ENCODE data around the gene SMYD2. TPM values are rescaled to one million over a fixed set of nuclear protein-coding genes. Genes with fewer than 3 reads are reported as not detected.

SMYD2 gene
- polyA plus RNA-seq, 3 donors from 2014 or later, result 35.8 to 70.2 (median 37.0) TPM

DNA sequence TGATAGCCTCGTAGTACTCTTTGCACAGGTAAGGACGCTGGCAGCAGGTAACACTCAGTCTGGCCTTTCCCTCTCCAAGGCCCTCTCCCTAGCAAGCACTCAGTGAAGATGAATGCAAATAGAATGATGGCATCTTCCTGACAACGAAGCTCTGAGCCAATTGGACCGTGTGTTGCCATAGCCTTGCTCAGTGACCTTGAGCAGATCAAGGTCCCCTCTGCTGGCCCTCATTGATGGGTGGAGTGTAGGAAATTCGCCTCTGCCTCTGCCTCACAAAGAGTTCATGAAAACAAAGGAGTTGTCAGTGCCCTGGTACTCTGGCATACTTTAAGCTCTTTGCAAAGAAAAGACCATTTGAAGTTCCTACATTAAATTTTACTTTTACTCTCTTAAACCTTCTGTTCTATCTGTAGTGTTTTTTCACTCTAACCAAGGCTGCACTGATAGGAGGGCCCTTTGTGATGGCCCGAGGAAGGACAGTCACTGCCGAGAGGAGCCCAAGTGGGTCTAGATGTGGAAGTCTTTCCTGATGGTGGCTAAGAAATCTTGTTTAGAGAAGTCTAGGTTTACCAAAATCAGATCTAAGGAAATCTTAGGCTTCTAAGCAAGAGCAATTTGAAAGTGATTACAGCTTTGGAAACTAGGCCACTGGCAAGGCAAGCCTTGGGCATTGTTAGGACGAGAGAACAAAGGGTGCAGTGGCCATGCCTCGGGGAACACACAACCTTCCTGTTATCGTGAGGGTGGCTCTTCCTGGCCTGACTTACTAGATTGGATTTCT is 38.2 kb downstream of the SMYD2 start:
- no peak for DNase-seq
- Mint-ChIP-seq H3K4me1 (no peaks in the 10 kb centered on the region), H3K27ac (no peak overlapping the region), H3K27me3 (ENCODE audit: low read depth in 3 of 3) (no peaks in the 10 kb centered on the region), H3K36me3 (peaks cover 27 to 41% (median 32%) of the 10 kb centered on the region in 3 donors), H3K4me3 (no peak overlapping the region), H3K9me3 (no peaks in the 10 kb centered on the region)

- H3K9me3 Mint-ChIP-seq, result no peaks in the 10 kb centered on the region
- H3K27me3 Mint-ChIP-seq (ENCODE audit: low read depth in 3 of 3), result no peaks in the 10 kb centered on the region
- H3K27ac Mint-ChIP-seq, result no peak overlapping the region
- no peaks in the 10 kb centered on the region for H3K4me1 Mint-ChIP-seq
- H3K4me3 Mint-ChIP-seq, result no peak overlapping the region
- H3K36me3 Mint-ChIP-seq, result peaks cover 26 to 41% (median 37%) of the 10 kb centered on the region in 3 donors
- DNase-seq, result no peak
Observed at GRCh38 chr1:214319938-214320337, 39.0 kb downstream of the SMYD2 start.

DNA sequence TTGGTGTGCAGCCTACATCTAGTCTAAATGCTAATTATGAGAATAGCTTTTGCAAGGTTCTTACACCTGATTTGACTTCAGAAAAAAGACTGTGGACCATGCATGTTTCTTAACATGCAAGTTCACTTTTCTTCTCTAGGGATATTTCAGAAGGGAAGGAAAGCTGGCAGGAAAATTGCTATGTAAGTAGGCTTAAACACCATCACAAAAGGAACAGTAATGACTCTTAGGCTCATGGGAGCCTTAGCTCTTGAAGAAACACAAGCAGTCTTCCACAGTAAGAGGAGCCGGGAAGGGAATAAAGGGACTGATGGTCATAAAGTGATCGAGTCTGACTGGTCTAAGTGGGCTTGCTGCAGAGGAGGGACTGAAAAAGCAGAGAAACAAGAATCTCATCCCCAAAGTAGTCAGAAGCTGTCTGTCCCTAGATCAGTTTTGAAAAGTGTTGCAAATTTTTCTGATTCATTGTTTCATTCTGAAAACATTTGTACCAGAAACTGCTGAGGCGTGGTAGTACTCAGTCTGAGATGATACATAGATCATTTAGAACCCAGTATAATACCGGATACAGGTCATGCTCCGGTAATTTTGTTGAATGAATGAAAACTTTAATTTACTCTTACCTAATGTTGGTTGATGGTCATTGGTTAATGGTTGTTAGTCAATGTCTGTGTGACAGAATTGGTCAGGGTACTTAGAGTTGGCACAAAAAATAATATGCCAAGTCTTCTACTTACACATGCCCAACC is 40.9 kb downstream of the SMYD2 start:
- H3K36me3 Mint-ChIP-seq, result peaks cover 22 to 35% (median 31%) of the 10 kb centered on the region in 3 donors
- DNase-seq, result no peak

GRCh38 chr1:214324896-214325800 is 44.2 kb downstream of the SMYD2 start:
- peaks cover 8 to 34% (median 30%) of the 10 kb centered on the region in 3 donors for H3K36me3 Mint-ChIP-seq
- H3K9me3 Mint-ChIP-seq, result no peaks in the 10 kb centered on the region
- H3K4me3 Mint-ChIP-seq, result no peak overlapping the region
- peaks cover 0 to 2% of the 10 kb centered on the region in 2 donors for H3K4me1 Mint-ChIP-seq
- no peak for DNase-seq
- no peak overlapping the region for H3K27ac Mint-ChIP-seq
- no peaks in the 10 kb centered on the region for H3K27me3 Mint-ChIP-seq (ENCODE audit: low read depth in 3 of 3)

More for the DNA sequence above, 40.9 kb downstream of the SMYD2 start:
- Mint-ChIP-seq H3K9me3 (no peaks in the 10 kb centered on the region), H3K4me1 (peaks cover 0 to 2% of the 10 kb centered on the region in 2 donors), H3K27me3 (ENCODE audit: low read depth in 3 of 3) (no peaks in the 10 kb centered on the region), H3K4me3 (no peak overlapping the region), H3K27ac (peak overlapping the region in 1 of 6 donors; percentile 42)

GRCh38 chr1:214326406-214326805 is 45.4 kb downstream of the SMYD2 start:
- peaks cover 0 to 2% of the 10 kb centered on the region in 2 donors for H3K4me1 Mint-ChIP-seq
- no peaks in the 10 kb centered on the region for H3K27me3 Mint-ChIP-seq (ENCODE audit: low read depth in 3 of 3)
- H3K27ac Mint-ChIP-seq, result no peak overlapping the region
- no peak overlapping the region for H3K4me3 Mint-ChIP-seq
- H3K36me3 Mint-ChIP-seq, result peaks cover 8 to 44% (median 32%) of the 10 kb centered on the region in 3 donors
- DNase-seq, result no peak
- no peaks in the 10 kb centered on the region for H3K9me3 Mint-ChIP-seq

- Mint-ChIP-seq H3K27ac (peak overlapping the region in 1 of 6 donors; percentile 66), H3K27me3 (ENCODE audit: low read depth in 3 of 3) (peaks cover 0 to 2% (median 0%) of the 10 kb centered on the region in 3 donors), H3K4me3 (no peak overlapping the region), H3K36me3 (peaks cover 8 to 33% (median 25%) of the 10 kb centered on the region in 3 donors), H3K4me1 (peaks cover 0 to 2% of the 10 kb centered on the region in 2 donors), H3K9me3 (no peaks in the 10 kb centered on the region)
- no peak for DNase-seq
Observed at GRCh38 chr1:214327514-214327913, 46.6 kb downstream of the SMYD2 start.

GRCh38 chr1:214328770-214329469 is 48.0 kb downstream of the SMYD2 start:
- Mint-ChIP-seq H3K4me1 (peaks cover 0 to 2% of the 10 kb centered on the region in 2 donors), H3K36me3 (peaks cover 8 to 35% (median 22%) of the 10 kb centered on the region in 3 donors), H3K27me3 (ENCODE audit: low read depth in 3 of 3) (peaks cover 0 to 2% (median 0%) of the 10 kb centered on the region in 3 donors), H3K27ac (peak overlapping the region in 1 of 6 donors; percentile 60), H3K9me3 (no peaks in the 10 kb centered on the region), H3K4me3 (no peak overlapping the region)
- peak; percentile 63 to 71 (median 63) for DNase-seq

GRCh38 chr1:214329470-214330220 is 48.7 kb downstream of the SMYD2 start:
- H3K4me1 Mint-ChIP-seq, result peaks cover 0 to 2% of the 10 kb centered on the region in 2 donors
- peaks cover 8 to 37% (median 15%) of the 10 kb centered on the region in 3 donors for H3K36me3 Mint-ChIP-seq
- H3K27me3 Mint-ChIP-seq (ENCODE audit: low read depth in 3 of 3), result peaks cover 0 to 4% (median 0%) of the 10 kb centered on the region in 3 donors
- H3K9me3 Mint-ChIP-seq, result no peaks in the 10 kb centered on the region
- no peak overlapping the region for H3K27ac Mint-ChIP-seq
- DNase-seq, result no peak
- H3K4me3 Mint-ChIP-seq, result no peak overlapping the region

GRCh38 chr1:214330222-214330621 is 49.3 kb downstream of the SMYD2 start:
- no peak for DNase-seq
- Mint-ChIP-seq H3K4me3 (no peak overlapping the region), H3K4me1 (peaks cover 0 to 2% of the 10 kb centered on the region in 2 donors), H3K27ac (no peak overlapping the region), H3K9me3 (no peaks in the 10 kb centered on the region), H3K27me3 (ENCODE audit: low read depth in 3 of 3) (peaks cover 0 to 4% (median 0%) of the 10 kb centered on the region in 3 donors), H3K36me3 (peaks cover 11 to 41% (median 15%) of the 10 kb centered on the region in 3 donors)

- H3K27me3 Mint-ChIP-seq (ENCODE audit: low read depth in 3 of 3), result peaks cover 0 to 4% (median 0%) of the 10 kb centered on the region in 3 donors
- no peak for DNase-seq
- no peaks in the 10 kb centered on the region for H3K9me3 Mint-ChIP-seq
- peaks cover 11 to 40% (median 13%) of the 10 kb centered on the region in 3 donors for H3K36me3 Mint-ChIP-seq
- H3K4me3 Mint-ChIP-seq, result no peak overlapping the region
- H3K27ac Mint-ChIP-seq, result no peak overlapping the region
- H3K4me1 Mint-ChIP-seq, result peaks cover 0 to 2% of the 10 kb centered on the region in 2 donors
Observed at GRCh38 chr1:214330715-214331114, 49.8 kb downstream of the SMYD2 start.

- DNase-seq, result no peak
- H3K9me3 Mint-ChIP-seq, result no peaks in the 10 kb centered on the region
- H3K4me1 Mint-ChIP-seq, result peaks cover 0 to 2% of the 10 kb centered on the region in 2 donors
- H3K27ac Mint-ChIP-seq, result no peak overlapping the region
- H3K36me3 Mint-ChIP-seq, result peaks cover 11 to 40% (median 13%) of the 10 kb centered on the region in 3 donors
- H3K27me3 Mint-ChIP-seq (ENCODE audit: low read depth in 3 of 3), result peaks cover 0 to 4% (median 0%) of the 10 kb centered on the region in 3 donors
- H3K4me3 Mint-ChIP-seq, result no peak overlapping the region
Observed at GRCh38 chr1:214331180-214331579, 50.2 kb downstream of the SMYD2 start.

GRCh38 chr1:214331827-214332423 is 51.0 kb downstream of the SMYD2 start:
- H3K4me3 Mint-ChIP-seq, result no peak overlapping the region
- H3K9me3 Mint-ChIP-seq, result no peaks in the 10 kb centered on the region
- H3K4me1 Mint-ChIP-seq, result no peaks in the 10 kb centered on the region
- peaks cover 15 to 46% (median 18%) of the 10 kb centered on the region in 3 donors for H3K36me3 Mint-ChIP-seq
- no peak overlapping the region for H3K27ac Mint-ChIP-seq
- DNase-seq, result peak; percentile 37 to 38 (median 38)
- H3K27me3 Mint-ChIP-seq (ENCODE audit: low read depth in 3 of 3), result peaks cover 0 to 4% (median 0%) of the 10 kb centered on the region in 3 donors
